SKM-1 (cell line): ENCODE data around the gene KIAA1217.

Source experiments
- DNase-seq: peaks from one replicate; lab custom pipeline; 2025; ENCODE audit not compliant: unreplicated experiment; lab: John Stamatoyannopoulos, UW

KIAA1217 gene

DNA sequence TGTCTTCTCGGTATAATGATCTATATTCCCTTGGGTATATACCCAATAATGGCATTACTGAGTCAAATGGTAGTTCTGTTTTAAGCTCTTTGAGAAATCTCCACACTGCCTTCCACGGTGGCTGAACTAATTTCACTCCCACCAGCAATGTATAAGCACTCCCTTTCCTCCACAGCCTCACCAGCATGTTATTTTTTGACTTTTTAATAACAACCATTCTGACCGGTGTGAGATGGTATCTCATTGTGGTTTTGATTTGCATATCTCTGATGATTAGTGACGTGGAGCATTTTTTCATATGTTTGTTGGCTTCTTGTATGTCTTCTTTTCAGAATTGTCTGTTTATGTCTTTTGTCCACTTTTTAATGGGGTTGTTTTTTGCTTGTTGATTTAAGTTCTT, 33.6 kb downstream of the KIAA1217 start:
- no peak for DNase-seq

DNA sequence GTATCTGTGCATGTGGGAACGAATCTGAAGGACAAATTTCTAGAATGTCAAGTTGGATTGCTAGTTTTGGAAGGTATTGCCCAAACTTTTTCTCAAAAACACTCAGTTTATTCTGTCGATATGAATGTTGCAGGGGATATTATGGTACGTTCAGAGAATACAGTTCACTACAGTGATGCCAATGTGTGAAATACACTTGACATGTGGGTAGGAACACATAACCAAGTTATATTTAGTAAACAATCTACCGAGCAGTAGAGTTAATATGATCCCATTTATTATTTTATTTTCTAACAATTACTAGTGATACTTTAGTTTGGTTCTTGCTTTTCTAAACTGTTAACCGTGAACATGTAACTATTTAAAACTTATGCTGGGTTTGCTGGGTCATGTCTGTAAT, 37.4 kb downstream of the KIAA1217 start:
- DNase-seq: no peak

DNA sequence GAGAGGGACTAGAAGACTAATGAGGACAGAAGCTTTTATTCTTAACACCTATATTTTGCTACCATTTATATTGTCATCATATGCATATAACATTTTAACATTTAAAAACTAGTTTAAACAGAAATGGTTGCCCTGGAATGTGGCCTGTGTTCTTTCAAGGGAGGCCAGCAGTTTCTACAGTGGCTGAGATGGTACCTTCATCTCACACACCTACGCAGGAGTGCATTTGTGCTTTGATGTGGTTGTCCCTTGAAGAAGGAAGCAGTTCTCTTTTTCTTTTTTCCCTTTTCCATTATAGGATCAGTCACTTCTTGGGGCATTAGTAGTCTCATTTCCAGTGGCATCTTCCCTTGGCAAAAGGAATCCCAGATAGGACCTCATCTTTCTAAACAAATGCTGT, 38.9 kb downstream of the KIAA1217 start:
- no peak for DNase-seq

DNA sequence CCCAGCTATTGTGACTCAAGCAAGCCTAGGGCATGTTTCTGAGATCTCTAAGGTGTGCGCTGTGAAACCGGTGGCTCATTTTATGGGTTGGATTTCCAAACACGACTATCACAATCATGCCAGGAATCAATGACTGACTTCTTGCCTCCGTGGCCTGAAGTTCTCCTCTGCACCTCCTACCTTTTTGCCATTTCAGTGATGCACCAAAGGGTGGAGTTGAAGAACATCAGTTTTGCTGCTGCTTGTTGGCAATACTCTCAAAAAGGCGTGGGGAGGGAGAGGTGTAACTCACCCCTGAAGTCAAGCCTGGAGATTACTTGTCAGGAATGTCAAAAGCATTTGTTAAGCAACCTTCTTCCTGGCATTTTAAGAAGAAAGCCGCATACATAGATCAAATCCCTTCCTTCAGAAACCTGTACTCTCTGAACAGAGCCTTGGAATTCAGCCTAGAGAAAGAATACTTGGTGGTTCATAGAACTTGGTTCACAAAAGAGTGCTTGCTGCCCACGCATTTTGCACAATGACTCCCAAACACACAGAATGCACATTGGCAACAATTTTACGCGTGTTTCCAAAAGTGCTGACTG, 41.0 kb downstream of the KIAA1217 start:
- no peak for DNase-seq

DNA sequence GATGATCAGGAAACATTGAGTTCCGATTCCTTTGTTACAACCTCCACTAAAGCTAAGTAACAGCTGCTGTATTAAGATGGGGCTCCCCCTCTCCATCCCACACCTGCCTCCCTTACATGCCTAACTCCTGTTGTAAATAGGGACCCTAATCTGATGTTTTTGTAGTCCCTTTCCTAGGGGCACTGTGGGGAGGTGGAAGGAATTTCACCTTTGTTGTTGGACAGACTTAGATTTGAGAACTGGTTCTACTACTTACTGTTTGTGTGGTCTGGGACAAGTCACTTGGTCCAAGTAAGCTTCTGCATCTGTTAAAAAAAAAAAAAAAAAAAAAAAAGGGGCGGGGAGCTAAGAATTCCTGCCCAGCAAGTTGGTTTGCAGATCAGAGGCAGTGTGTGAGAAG, 42.6 kb downstream of the KIAA1217 start:
- DNase-seq: no peak

DNA sequence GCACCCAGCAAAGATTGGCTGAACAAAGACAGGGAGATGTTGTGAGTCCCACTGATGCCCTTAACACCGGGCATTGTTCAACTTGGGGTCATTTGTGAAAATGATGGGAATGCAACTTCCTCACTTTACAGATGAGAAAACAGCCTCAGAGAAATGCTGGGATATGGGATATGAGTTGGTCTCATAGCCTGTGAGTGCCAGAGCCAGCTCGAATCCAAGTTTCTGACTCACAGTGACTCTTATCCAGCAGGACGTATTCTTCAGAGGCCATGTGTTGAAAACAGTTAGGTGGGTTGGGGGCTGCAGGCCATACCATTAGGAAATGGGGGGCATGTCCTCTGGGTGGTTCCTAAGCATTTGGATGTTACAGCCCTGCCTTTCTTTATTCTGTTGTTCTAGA, 45.2 kb downstream of the KIAA1217 start:
- DNase-seq: no peak

DNA sequence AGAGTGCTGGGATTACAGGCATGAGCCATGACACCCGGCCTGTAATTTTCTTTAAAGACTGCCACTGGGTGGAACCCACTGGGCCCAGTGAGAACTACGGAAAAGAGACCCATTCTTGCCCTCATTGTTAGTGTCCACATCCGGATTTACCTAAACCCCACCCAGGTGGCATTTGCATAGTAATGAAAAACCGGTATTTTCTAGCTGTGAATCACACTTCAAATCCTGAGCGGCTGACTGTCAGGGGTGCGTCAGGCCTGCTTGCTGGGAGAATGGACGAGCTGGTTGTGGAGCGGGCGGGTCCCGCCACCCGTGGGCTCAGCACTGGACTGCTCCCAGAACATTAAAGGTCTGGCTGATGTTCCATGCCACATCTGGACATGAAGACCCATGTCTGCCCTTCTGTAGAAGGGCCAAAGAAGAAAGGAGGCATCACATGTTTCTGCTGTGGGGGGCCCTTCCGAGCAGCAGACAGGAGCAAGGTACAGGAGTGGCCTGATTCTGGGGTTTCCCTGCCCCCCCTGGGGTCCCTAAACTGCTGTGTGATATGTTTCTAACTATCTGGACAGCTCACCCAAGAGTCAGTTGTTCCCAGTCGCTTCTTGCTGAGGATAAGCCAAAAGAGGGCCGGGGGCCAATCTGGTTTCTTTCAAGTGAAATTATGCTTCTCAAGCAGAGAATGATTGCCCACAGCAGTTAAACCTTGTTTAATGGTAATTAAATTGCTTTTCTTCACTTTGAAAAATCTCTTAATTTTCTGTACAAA, 46.4 kb downstream of the KIAA1217 start:
- no peak for DNase-seq

DNA sequence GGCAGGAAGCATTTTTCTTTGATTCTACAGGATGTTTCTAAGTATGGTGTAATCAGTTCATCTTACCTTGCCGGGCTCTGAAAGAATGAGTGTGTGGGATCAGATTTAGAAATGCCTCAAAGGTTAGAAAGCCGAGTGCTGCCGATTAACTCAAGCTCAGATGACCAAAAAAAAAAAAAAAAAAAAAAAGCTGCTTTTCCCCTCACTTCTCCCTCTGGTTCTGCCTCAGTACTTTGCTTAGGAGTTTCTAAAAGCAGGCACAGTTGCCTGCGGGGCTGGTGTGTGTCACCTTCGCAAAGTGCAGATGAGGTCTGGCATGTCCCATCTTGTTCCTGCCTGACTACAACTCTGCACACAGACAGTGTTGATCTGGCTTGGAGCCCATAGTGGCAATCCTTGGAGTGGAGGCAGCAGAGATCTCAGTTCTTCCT, 47.0 kb downstream of the KIAA1217 start:
- no peak for DNase-seq

DNA sequence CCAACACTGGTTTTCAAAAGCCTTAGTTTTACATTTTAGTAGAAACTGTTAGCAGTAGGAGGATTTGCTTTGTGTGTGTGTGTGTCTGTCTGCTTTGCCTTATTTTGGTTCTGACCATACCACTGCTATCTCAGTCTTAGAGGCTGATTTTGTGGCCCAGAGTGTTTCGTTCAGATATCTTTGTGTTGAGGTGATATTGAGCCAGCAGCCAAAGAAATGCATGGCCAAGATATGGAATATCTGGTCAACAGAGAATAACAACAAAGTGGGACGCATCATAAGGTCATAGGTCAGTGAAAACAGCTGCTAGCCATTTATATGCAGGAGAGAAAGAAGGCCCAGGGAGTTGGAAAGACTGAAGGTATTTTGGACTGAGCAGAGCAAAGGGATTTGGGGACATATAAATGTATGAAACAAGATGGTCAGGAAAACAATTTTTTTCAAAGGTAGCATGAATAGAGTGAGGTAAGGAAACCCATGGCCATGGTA, 47.7 kb downstream of the KIAA1217 start:
- DNase-seq: no peak

DNA sequence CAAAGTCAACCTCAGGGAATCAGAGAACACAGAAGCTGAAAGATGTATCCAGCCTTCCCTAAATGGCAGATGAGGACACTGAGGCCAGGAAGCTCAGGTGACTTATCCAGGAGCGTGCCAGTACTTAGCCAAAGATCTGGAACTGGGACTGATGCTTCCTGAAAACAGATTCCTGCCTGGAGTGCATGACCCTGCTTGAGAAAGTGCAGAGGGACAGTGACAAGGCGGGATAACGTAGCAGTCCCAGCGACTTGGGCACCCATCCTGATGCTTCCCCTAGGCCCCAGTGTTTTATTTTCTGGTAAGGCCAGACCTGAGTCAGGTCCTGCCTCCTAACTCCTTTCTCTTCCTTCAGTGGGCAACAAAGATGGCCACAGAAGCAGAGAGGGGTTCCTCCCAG, 48.6 kb downstream of the KIAA1217 start:
- DNase-seq: no peak

DNA sequence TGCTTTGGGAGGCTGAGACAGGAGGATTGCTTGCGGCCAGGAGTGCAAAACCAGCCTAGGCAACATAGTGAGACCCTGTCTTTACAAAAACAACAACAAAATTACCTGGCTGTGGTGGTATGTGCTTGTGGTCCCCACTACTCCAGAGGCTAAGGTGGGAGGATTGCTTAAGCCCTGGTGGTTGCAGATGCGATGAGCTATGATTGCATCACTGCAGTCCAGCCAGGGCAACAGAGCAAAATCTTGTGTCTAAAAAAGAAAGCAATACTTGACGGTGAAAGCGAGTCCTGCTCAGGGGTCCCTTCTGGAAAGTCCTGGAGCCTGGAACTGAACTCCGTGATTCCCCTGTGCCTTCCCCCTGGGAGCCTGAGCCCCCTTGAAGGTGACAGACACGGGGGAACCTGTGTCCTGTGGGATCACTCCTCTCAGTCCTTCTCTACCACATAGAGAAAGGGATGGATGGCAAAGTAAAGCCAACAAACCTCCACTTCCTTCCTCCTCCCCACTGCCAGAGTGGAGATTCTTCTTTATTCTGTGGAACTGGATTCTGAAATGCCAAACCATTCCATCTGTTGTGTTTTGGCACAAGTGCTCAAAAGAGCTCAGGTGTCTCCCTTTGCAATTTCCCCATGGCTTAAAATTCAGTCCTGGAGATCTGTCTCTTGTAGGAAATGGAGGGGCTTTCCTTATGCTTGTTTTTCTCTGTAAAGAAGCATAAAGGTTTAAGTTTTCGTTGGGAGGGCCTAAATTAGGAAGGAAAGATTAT, 50.6 kb downstream of the KIAA1217 start:
- no peak for DNase-seq

DNA sequence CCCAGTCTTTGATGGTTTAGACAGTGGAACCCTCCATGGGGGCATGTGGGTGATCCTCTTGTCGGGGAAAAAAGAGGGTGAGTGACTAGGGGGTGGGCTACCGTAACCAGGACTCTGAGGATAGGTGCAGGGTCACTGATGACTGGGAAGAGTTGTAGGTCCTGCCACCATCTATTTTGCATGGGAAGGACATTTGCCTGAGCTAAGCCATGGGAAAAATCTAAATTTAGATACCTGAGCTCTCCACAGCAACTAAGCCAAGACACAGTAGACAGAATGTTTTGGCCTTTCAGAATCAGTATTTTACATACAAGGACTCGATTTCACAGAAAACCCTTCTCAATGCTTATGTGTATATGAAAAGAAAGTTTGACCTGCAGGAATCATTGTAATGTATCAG, 52.7 kb downstream of the KIAA1217 start:
- DNase-seq: no peak

DNA sequence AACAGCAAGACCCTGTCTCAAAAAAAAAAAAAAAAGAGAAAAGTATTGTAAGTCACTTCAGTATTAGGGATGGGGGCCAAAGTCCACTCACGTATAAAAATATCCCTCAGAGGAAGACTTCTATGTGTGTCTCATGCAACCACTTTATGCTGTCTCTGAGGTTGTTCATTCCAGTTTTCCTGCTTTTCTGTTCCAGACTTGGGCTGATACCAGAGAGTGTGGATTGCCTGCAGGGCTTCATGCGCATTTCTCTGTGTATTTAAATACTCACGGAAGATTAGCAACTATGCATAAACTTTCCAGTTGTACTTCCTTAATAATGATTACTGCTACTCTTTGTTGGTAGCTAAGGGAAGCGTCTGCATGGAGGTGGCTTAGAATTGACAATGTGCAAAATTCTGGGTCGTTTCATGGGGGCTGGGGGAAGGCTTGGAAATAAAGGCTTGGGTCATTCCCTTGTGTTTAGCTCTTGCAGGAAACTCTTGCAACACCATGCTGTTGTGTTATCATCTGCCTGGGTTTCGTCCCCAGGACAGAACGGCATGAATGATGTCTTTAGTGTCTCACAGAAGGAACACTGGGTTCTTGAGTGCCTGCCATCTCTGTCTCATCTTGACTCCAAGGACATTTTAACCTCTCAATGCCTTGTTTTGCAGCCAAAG, 54.1 kb downstream of the KIAA1217 start:
- no peak for DNase-seq

DNA sequence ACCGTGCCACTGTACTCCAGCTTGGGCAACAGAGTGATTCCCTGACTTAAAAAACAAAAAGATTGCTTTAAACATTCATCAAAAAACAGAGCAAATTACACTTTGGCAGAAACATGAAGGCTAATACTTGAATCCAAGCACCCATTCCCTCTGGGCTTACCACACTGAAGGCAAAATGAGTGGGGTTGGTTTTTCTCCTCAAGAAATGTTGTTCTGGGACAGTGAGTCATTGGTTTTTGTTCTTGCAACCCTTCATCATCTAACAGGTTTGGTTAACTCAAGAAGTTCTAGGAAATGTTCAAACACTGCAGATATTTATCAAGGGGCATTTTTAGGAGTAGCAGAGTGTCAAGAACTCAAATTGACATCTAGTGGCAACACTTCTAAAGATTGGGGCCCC, 60.5 kb downstream of the KIAA1217 start:
- no peak for DNase-seq

DNA sequence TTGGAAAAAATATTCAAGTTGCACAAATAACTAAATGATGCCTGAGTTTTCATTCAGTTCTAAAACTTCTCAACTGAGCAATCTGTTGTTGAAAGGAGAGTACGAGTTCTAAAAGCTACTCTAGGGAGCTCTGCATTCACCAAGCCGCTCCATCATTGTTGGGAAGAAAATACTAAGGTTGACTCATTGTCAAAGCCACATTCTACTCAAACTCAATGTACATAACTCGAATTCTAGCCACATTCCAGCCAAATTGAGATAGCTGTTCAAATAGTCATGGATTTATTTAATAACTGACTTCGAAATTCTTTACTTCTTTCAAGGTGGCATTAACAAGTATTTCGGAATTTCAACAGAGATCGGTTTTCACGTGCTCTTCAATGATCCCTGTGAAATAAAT, 63.4 kb downstream of the KIAA1217 start:
- DNase-seq: no peak

DNA sequence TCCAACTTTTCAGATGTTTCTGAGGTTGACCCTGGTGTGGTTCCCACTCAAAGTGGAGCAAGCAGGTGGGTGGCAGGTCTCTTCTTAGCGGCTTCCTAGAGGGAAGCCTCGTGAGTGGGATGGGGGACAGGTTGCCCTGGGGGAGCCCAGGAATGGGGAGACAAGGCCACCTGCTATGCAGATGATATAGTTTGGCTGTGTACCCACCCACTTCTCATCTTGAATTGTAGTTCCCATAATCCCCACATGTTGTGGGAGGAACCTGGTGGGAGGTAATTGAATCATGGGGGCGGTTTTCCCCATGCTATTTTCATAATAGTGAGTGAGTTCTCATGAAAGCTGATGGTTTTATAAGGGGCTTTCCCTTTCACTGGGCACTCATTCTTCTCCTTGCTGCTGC, 68.3 kb downstream of the KIAA1217 start:
- DNase-seq: no peak

DNA sequence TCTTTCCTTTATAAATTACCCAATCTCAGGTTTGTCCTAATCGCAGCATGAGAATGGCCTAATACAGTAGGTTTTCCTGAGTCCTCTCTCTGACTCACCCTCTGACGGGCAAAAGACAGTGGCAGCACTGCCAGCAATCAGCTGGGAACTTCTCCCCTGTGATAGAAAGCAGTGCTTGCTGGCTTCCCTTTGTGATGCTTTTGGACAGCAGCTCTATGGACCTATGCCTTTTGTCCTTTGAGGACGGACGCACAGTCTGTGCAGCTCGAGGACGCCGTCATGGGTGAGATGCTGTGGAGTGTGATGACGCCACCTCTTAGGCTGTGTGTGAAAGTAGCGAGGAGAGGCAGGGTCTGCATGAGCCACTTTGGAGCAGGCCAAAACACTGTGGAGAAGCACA, 68.8 kb downstream of the KIAA1217 start:
- DNase-seq: no peak

DNA sequence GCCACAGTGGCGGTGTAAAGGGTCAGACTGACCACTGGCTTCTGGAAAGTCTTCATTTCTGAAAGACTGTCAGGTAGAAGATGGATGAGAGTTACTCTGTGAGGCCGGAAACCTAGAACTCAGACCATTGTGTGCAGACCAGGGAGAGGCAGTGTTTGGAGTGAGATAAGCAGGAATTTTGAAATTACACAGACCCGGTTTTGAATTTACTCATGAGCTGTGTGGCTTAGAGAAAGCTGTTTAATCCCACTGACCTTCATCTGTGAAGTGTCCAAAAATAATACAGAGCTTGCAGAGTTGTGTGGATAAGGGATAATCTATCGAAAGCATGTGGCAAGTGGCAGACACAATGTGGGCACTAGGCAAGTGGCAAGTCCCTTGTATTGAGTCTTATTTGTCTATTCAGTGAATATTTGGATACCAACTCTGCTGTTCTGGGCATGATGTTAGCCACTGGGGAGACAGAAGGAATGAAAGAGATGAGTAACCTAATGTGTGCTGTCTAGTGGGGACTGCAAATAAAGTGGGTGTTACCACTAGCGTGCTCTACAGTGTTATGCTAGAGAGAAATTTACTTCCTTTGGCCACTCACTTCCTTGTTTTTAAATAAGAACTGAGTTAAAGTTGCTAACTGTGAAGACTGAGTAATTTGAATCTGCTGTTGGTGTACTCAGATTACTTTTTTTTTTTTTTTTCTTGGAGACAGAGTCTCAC, 69.4 kb downstream of the KIAA1217 start:
- DNase-seq: no peak

DNA sequence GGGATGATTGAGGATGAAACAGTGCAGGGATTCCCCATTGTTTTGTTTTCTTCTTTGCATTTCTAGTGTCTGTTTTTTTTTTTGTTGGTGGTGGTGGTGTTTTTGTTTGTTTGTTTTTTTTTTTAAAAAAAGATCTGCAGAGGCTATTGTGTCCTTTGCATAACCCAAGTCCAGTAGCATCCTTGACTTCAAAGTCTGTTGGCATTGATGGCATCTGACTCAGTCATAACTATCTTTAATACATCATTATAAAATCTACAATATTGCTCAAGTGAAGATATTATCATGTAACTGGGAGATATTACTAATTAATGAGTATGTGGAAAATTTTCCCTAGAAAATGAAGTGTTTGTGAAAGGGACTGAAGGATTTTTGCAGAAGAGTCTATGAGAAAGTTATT, 70.2 kb downstream of the KIAA1217 start:
- no peak for DNase-seq

DNA sequence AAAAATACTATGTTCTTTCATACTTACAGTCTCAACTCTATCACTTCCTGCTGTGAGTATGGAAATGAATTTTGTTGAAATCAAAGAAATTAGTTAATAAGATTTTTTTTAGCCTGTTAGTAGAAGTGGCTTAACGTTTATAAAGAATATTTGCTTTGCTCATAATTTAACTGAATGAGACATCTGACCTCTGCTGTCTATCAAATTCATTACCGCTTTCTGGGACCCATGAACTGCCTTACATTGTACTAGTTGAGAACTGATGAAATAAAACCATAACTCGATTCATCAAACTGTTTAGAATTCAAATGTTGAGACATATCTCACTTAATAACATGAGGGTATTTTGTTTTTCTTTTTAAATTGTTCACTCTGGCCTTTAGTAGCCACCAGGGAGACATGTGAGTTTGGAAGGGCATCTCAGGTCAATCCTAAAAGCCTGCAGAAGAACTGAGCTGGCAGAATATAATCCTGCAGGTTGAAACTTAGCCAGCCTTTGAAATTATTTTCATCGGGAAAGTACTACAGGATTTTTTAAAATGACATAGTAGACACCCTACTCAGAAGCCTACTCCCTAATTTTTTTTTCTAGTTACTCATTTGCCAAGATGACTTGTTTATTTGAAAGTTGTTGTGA, 78.7 kb downstream of the KIAA1217 start:
- no peak for DNase-seq
